Superior temporal gyrus (tissue), 1 donor: ENCODE data around the gene ANP32B.
"Not testable (repeated sequence)": the region's sequence is repeated elsewhere in the genome, so short reads cannot be mapped to it uniquely, and the experiment has no call there.

Source experiments
- DNase-seq: peaks from one replicate; pipeline ENCODE4 v3.0.0-alpha.2; 2016; ENCODE audit errors: extremely low spot score

Gene ANP32B

DNA sequence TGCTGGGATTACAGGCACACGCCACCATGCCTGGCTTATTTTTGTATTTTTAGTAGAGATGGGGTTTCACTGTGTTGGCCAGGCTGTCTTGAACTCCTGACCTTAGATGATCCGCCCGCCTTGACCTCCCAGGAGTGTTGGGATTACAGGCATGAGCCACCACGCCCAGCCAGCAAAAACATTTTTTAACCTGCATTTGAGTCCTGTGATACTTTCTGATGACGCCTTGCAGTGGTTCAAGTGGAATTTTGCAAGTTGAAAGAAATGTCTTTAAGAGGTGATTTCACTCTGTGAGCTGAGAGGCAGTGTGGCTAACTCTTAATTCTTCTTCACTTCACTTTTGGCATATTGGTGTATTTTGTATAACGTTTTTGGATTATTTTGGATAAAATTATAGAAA, 9.1 kb downstream of the ANP32B start:
- no peak for DNase-seq

- no peak for DNase-seq
Observed at GRCh38 chr9:97993000-97993399, 9.9 kb downstream of the ANP32B start.

GRCh38 chr9:97994703-97995102, 11.6 kb downstream of the ANP32B start:
- no peak for DNase-seq

DNA sequence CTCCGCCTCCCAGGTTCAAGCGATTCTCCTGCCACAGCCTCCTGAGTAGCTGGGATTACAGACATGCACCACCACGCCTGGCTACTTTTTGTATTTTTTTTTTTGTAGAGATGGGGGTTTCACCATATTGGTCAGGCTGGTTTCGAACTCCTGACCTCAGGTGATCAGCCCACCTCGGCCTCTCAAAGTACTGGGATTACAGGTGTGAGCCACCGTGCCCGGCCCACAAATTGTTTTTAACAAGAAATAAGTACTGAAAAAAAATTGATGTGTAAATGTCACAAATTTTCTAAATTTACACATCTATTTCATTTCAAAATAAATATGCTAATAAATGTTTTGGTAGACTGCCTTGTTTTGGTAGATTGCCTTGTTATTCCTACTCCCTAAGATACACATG, 13.5 kb downstream of the ANP32B start:
- not testable (repeated sequence) for DNase-seq

DNA sequence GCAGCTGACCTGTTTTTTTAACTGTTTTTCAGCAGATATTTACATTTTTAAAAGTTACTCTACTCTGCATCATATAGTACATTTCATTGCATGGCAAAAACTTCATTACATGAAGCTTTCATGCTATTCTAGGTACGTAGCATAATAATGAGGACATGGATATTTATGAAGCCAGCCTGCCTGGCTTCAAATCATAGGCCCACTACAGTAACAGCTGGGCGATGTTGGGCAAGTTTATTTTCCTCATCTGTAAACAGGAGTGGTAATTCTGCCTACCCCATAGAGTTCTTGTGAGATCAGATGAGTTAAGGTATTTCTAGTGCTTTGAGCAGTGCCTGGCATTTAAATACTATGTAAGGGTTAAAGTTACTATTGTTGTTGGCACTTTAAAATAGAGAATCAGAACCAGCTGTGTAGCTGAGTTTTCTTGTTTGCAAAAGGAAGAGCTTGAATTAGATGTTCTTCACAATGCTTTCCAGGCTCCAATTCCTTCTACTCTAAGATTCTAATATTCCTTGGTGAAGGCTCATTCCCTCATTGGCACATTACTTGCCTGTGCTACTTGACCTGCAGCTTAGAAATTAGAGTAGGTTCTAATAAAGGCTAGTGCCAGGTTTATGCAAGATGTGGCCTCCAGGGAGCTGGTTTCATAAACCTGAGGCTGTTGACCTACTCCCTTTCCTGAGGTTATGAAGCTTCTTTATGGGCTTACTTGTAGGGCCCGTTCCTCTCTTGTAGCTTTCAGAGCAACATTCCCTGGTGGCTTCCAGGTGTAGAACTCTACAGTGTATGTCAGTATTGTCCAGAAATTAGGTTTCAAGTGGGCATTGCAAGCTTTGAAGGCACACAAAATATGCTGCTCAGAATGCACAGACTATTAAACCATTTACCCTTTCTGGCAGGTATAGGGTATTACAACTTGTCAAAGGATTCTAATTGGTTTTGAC, 14.5 kb downstream of the ANP32B start:
- no peak for DNase-seq

DNA sequence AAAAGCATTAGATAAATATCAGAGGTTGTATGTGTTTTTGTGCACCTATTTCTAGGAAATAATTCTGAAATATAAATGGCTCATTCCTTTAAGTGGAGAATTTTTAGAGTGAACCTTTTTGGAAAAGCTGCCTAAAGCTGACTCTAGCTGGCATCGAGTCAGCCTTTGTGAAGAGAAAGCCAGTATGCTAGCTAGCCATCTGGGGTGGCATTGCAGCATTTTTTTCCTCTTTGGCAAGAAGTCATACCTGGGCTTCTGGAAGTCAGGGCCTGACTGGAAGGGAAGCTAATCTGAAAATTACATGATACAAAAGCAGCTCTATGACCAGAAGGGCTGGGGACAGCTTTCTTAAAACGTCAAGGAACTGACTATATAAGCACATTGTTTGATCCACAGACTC, 19.7 kb downstream of the ANP32B start:
- DNase-seq: peak; percentile 67

GRCh38 chr9:98006127-98006796, 23.1 kb downstream of the ANP32B start:
- no peak for DNase-seq

GRCh38 chr9:98007251-98007928, 24.2 kb downstream of the ANP32B start:
- no peak for DNase-seq

DNA sequence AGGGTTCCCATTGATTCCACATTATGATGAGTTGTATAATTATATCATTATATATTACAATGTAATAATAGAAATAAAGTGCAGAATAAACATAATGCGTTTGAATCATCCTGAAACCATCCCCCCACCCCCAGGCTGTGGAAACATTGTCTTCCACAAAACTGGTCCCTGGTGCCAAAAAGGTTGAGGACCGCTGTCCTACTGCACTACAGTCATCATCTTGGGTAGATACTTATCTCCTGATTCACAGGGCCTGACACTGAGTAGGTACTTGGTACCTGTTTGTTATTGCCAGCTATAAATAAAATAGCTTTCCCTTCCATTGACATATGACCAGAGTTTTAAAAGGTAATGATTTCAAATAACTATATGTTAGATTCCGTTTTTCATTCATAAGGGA, 25.6 kb downstream of the ANP32B start:
- DNase-seq: no peak

GRCh38 chr9:98009437-98009836, 26.3 kb downstream of the ANP32B start:
- DNase-seq: no peak

- DNase-seq: no peak
Observed at GRCh38 chr9:98009936-98010335, 26.8 kb downstream of the ANP32B start.

DNA sequence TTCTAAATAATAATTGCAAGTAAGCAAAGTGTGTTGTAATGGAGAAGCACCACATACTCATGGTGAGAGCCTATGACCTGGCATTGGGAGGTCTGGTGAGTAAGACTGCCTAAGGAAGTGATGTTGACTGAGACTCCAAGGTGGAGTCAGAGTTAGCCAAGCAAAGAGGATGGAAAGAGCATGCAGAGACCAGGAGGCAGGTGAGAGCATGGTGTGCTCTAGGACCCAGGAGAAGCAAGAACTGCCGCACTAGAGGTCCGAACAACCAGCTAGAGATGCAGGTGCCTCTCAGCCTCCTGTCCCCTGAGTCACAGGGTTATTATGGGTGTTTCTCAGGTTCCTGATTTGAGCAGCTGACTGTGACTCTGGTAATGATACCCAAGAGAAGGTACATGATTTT, 27.3 kb downstream of the ANP32B start:
- DNase-seq: no peak

GRCh38 chr9:98011122-98011521, 28.0 kb downstream of the ANP32B start:
- DNase-seq: no peak

GRCh38 chr9:98016137-98016680, 33.1 kb downstream of the ANP32B start:
- no peak for DNase-seq

DNA sequence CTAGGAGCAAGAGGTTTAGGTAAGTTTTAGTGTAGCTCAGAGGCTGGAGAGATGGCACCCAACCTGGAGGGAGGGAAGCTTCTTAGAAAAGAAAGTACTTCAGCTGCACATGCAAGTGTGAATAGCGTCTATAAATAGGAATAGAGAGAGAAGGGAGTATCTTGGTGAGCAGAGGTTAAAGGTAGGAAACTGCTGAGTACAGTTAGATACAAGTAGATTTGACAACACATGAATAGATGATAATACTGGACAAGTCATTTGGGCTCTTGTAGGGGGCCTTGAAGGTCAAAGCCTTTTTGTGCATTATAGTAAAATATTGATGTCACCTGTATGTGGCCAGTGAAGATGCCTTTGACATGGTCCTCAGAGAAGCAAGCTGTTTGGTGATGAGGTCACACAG, 34.2 kb downstream of the ANP32B start:
- DNase-seq: no peak

- no peak for DNase-seq
Observed at GRCh38 chr9:98018347-98018746, 35.2 kb downstream of the ANP32B start.

- no peak for DNase-seq
Observed at GRCh38 chr9:98019098-98019497, 36.0 kb downstream of the ANP32B start.

DNA sequence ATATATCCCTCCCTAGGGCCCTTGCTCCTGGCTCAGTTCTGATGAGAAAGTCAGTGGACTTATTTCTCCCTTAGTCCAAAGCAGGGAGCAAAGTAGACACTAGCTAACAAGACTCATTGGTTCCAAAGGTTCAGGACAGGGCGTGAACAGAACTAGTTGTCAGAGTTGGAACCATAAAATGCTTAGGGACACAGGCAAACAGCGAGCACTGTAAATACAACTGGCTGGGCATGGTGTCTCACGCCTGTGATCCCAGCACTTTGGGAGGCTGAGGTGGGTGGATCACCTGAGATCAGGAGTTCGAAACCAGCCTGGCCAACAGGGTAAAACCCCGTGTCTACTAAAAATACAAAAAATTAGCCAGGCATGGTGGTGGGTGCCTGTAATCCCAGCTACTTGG, 36.7 kb downstream of the ANP32B start:
- DNase-seq: not testable (repeated sequence)

DNA sequence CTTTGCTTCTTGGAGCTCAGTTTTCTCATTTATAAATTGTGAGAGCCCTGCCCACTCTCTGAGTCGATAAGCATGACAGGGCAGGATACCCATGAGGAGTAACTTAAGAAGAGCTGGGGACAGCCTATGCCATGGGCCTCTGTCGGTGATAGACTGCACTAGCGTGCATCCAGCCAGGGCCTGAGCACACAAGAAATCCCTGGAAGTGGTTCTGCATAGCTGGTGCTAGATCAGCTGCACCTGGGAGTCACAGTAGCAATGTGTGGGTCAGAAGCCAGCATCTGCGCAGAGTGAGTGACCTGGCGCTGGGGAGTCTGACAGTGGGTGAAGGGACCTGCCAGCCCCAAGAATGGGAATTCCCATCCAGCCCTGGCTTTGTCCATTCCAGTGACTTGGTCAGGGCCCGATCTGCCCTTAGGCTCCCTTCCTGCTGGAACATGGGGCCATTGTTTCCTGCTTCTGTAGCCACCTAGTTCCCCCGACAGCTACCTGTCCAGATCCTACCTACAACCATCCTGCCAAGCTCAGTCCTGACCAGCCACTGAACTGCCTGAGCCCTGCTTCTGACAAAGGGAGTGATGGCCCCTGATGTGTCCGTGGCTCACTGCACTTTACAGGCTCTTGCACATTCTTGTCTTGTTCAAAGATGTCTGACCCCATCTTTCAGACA, 37.5 kb downstream of the ANP32B start:
- DNase-seq: no peak

- no peak for DNase-seq
Observed at GRCh38 chr9:98021306-98022040, 38.3 kb downstream of the ANP32B start.

DNA sequence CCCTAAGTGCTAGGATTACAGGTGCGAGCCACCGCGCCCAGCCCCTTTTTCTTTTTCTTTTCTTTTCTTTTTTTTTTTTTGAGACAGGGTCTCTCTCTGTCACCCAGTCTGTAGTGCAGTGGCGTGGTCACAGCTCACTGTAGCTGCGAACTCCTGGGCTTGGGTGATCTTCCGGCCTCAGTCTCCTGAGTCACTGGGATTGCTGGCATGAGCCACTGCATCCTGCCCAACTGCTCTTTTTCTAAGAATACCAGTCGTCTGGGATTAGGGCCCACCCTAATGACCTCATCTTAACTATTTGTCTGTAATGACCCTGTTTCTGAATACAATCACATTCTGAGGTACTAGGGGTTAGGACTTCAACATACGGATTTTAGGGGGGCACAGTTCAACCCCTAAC, 39.3 kb downstream of the ANP32B start:
- no peak for DNase-seq
